ENCODE results near the gene S1PR5.
"Not testable (repeated sequence)": the region's sequence is repeated elsewhere in the genome, so short reads cannot be mapped to it uniquely, and the experiment has no call there.

S1PR5 gene

GRCh38 chr19:10517361-10517759, at the start of gene S1PR5:
TSS of gene S1PR5 (minus strand) at chr19:10517447. CDS start at chr19:10515011, 2,436 bp downstream.
- DNase-seq = no peak
- in situ Hi-C loops (cut with MboI; ENCODE audit: low pct_unique_long_range_greater_than_20kb, low sequenced_read_pairs) = no loop called here

GRCh38 chr19:10566658-10567410, 49.6 kb upstream of the S1PR5 start:
- peak; percentile 53 for DNase-seq
- in situ Hi-C loops (cut with MboI; ENCODE audit: low pct_unique_long_range_greater_than_20kb, low sequenced_read_pairs) = no loop called here

GRCh38 chr19:10566408-10566657, 49.1 kb upstream of the S1PR5 start:
- in situ Hi-C loops (cut with MboI; ENCODE audit: low pct_unique_long_range_greater_than_20kb, low sequenced_read_pairs) = no loop called here
- DNase-seq = no peak

- DNase-seq = peak; percentile 98
- in situ Hi-C loops (cut with MboI; ENCODE audit: low pct_unique_long_range_greater_than_20kb, low sequenced_read_pairs) = no loop called here
Observed at GRCh38 chr19:10565567-10566407, 48.5 kb upstream of the S1PR5 start, which contains the start of gene KRI1. TSS of gene KRI1 (minus strand) at chr19:10566010. CDS start at chr19:10565999, 11 bp downstream.

GRCh38 chr19:10565028-10565566, 47.9 kb upstream of the S1PR5 start:
- in situ Hi-C loops (cut with MboI; ENCODE audit: low pct_unique_long_range_greater_than_20kb, low sequenced_read_pairs) = no loop called here

GRCh38 chr19:10562609-10563008, 45.4 kb upstream of the S1PR5 start:
- in situ Hi-C loops (cut with MboI; ENCODE audit: low pct_unique_long_range_greater_than_20kb, low sequenced_read_pairs) = no loop called here
- DNase-seq = no peak

More at GRCh38 chr19:10565028-10565566, 47.9 kb upstream of the S1PR5 start:
- DNase-seq = peak; percentile 62

- no peak for DNase-seq
- in situ Hi-C loops (cut with MboI; ENCODE audit: low pct_unique_long_range_greater_than_20kb, low sequenced_read_pairs) = no loop called here
Observed at GRCh38 chr19:10560154-10560553, 42.9 kb upstream of the S1PR5 start.

GRCh38 chr19:10557603-10558197, 40.5 kb upstream of the S1PR5 start:
- in situ Hi-C loops (cut with MboI; ENCODE audit: low pct_unique_long_range_greater_than_20kb, low sequenced_read_pairs) = no loop called here
- DNase-seq = no peak

- DNase-seq = no peak
- in situ Hi-C loops (cut with MboI; ENCODE audit: low pct_unique_long_range_greater_than_20kb, low sequenced_read_pairs) = no loop called here
Observed at GRCh38 chr19:10555610-10555973, 38.3 kb upstream of the S1PR5 start.

- in situ Hi-C loops (cut with MboI; ENCODE audit: low pct_unique_long_range_greater_than_20kb, low sequenced_read_pairs) = no loop called here
- no peak for DNase-seq
Observed at GRCh38 chr19:10554760-10555609, 37.7 kb upstream of the S1PR5 start.

- in situ Hi-C loops (cut with MboI; ENCODE audit: low pct_unique_long_range_greater_than_20kb, low sequenced_read_pairs) = no loop called here
- no peak for DNase-seq
Observed at GRCh38 chr19:10553943-10554381, 36.7 kb upstream of the S1PR5 start.

GRCh38 chr19:10553087-10553667, 35.9 kb upstream of the S1PR5 start:
- DNase-seq = no peak
- in situ Hi-C loops (cut with MboI; ENCODE audit: low pct_unique_long_range_greater_than_20kb, low sequenced_read_pairs) = no loop called here

- in situ Hi-C loops (cut with MboI; ENCODE audit: low pct_unique_long_range_greater_than_20kb, low sequenced_read_pairs) = no loop called here
Observed at GRCh38 chr19:10552510-10553053, 35.3 kb upstream of the S1PR5 start.

GRCh38 chr19:10551698-10552301, 34.6 kb upstream of the S1PR5 start:
- DNase-seq = peak; percentile 68
- in situ Hi-C loops (cut with MboI; ENCODE audit: low pct_unique_long_range_greater_than_20kb, low sequenced_read_pairs) = no loop called here

More at GRCh38 chr19:10552510-10553053, 35.3 kb upstream of the S1PR5 start:
- no peak for DNase-seq

GRCh38 chr19:10551006-10551405, 33.8 kb upstream of the S1PR5 start:
- in situ Hi-C loops (cut with MboI; ENCODE audit: low pct_unique_long_range_greater_than_20kb, low sequenced_read_pairs); DNase-seq: not testable (repeated sequence)

GRCh38 chr19:10550336-10550735, 33.1 kb upstream of the S1PR5 start:
- DNase-seq = no peak
- in situ Hi-C loops (cut with MboI; ENCODE audit: low pct_unique_long_range_greater_than_20kb, low sequenced_read_pairs) = no loop called here

- in situ Hi-C loops (cut with MboI; ENCODE audit: low pct_unique_long_range_greater_than_20kb, low sequenced_read_pairs) = no loop called here
- DNase-seq = no peak
Observed at GRCh38 chr19:10549733-10550132, 32.5 kb upstream of the S1PR5 start.

GRCh38 chr19:10548746-10549276, 31.6 kb upstream of the S1PR5 start:
- in situ Hi-C loops (cut with MboI; ENCODE audit: low pct_unique_long_range_greater_than_20kb, low sequenced_read_pairs) = no loop called here
- DNase-seq = no peak
